ENCODE data around the gene TNFRSF12A. TPM values are rescaled to one million over a fixed set of nuclear protein-coding genes. Genes with fewer than 3 reads are reported as not detected.
A peak's percentile ranks its signal among the peaks of the same experiment; 100 is the strongest.

TNFRSF12A gene
- total and polyA plus RNA-seq, 2 of the 8 experiments (the other 6 are each of a cell fraction or from before 2014, with no cell fraction given): 81.0 to 82.5 TPM

DNA sequence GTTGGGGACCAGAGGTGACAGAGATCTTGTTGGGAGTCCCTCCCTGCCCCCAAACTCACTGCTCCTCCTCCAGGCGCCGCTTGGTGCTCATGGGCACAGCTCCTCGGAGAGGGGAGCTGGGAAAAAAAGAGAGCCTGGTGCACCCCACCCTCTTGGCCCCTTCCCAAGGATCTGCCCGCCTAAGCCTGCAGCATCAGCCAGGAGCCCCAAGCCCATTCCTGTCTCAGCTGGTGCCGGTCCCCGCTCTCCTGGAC is 3.2 kb downstream of the TNFRSF12A start:
- Histone ChIP-seq H2AFZ (ENCODE audit: low read length) (no peak overlapping the region), H2BK20ac (ENCODE audit: low read length) (no peak overlapping the region), H3K4me2 (ENCODE audit: insufficient read depth in 1 of 2, low read depth in 2 of 2, low read length in 2 of 2) (peak overlapping the region; percentile 83 to 88), H3K4me1 (replicated peaks in 1 of 4; ENCODE audit: control insufficient read depth in 3 of 4, insufficient read depth in 4 of 4, low read length in 3 of 4) (peaks cover 0 to 23% (median 21%) of the 10 kb centered on the region in 4 experiments; a peak in 6 of 7 replicates), H4K8ac (ENCODE audit: extremely low read depth, insufficient read depth, low read length) (peak overlapping the region; percentile 94; the same call in 1 of the 2 replicates), H4K91ac (replicated peaks; ENCODE audit: insufficient read length, low read length) (peak overlapping the region; percentile 12), H3K9ac (replicated peaks in 1 of 4; ENCODE audit: extremely low read depth in 1 of 4, low read depth in 3 of 4, low read length in 3 of 4) (peak overlapping the region; percentile 46 to 89 (median 70); a peak in 6 of 7 replicates), H3K18ac (ENCODE audit: extremely low read depth, low read length) (peak overlapping the region; percentile 93; the same call in 1 of the 2 replicates), H3K9me3 (ENCODE audit: insufficient read depth in 2 of 2, low read depth in 1 of 2, low read length in 1 of 2) (no peaks in the 10 kb centered on the region), H3K36me3 (ENCODE audit: control insufficient read depth in 2 of 4, insufficient read depth in 4 of 4, low read length in 3 of 4) (peaks cover 0 to 19% (median 11%) of the 10 kb centered on the region in 4 experiments; a peak in 7 of 8 replicates), H3K56ac (replicated peaks; ENCODE audit: insufficient read length, low read depth, low read length) (no peak overlapping the region), H2AK5ac (ENCODE audit: low read depth, low read length) (0 out of 2 replicates have a peak overlapping the region, but pooled peaks have one; percentile 10), H2BK12ac (ENCODE audit: low read depth, low read length) (peak overlapping the region; percentile 96; the same call in 1 of the 2 replicates), H3K4me3 (ENCODE audit: extremely low read depth in 1 of 4, insufficient read depth in 2 of 4, low read depth in 3 of 4, low read length in 4 of 4) (peak overlapping the region; percentile 39 to 97 (median 94)), H2BK5ac (ENCODE audit: low read depth, low read length) (peak overlapping the region; percentile 97), H3K23me2 (ENCODE audit: low read depth, low read length) (peaks cover 19% of the 10 kb centered on the region; the same call in 1 of the 2 replicates), H3K27me3 (replicated peaks in 1 of 4; ENCODE audit: control insufficient read depth in 3 of 4, extremely low read depth in 1 of 4, insufficient read depth in 3 of 4, low read length in 3 of 4) (no peaks in the 10 kb centered on the region), H3K79me2 (ENCODE audit: control insufficient read depth in 1 of 2, insufficient read depth in 2 of 2, low read length in 2 of 2) (peaks cover 0 to 4% of the 10 kb centered on the region in 2 experiments; a peak in 1 of 4 replicates), H4K20me1 (replicated peaks in 1 of 2; ENCODE audit: control insufficient read depth in 1 of 2, insufficient read depth in 2 of 2, low read length in 2 of 2) (peaks cover 5 to 23% of the 10 kb centered on the region in 2 experiments), H3K4ac (replicated peaks; ENCODE audit: insufficient read length, low read depth, low read length) (no peak overlapping the region), H2BK15ac (ENCODE audit: low read length) (peak overlapping the region; percentile 61; the same call in 1 of the 2 replicates), H3K23ac (ENCODE audit: insufficient read length) (no peak overlapping the region), H2BK120ac (replicated peaks; ENCODE audit: low read depth, low read length) (no peak overlapping the region), H3K27ac (ENCODE audit: low read depth, low read length) (peak overlapping the region; percentile 94), H4K5ac (ENCODE audit: insufficient read length, low read depth, low read length) (peak overlapping the region; percentile 7), H3K79me1 (ENCODE audit: low read depth, low read length) (no peaks in the 10 kb centered on the region), H3K14ac (ENCODE audit: insufficient read length) (no peak overlapping the region)
- 4% methylated on average over 6 of the region's 6 CpGs; no CpG with 5 or more reads in 1 of the 2 experiments for WGBS, 2 experiments (ENCODE audit: extremely low coverage in 1 of 2, insufficient coverage in 1 of 2, insufficient read length in 1 of 2, insufficient replicate concordance in 2 of 2, low coverage in 1 of 2, low lambda C conversion rate in 2 of 2, missing lambda C conversion rate in 1 of 2)
- ChIA-PET POLR2A (ENCODE audit: partially characterized antibody) (interaction anchor here (0.8 to 35.7 kb wide), 12 partner anchors 6 to 105 kb away, joined by 3 to 1808 read pairs (median 53); partner anchors contain the start of genes BICDL2, CLDN6, CLDN9 and HCFC1R1), CTCF (ENCODE audit: partially characterized antibody) (interaction anchor here (1.2 to 23.8 kb wide), 7 partner anchors 8 to 75 kb away, joined by 3 to 639 read pairs (median 6); partner anchors contain the start of genes CLDN9 and ZSCAN10)
- TF ChIP-seq POLR2AphosphoS5 (IDR thresholded peaks at IDR 0.05; ENCODE audit: low read depth, low read length) (peak; percentile 89), POLR2A (IDR thresholded peaks at IDR 0.05; ENCODE audit: control extremely low read depth in 1 of 2, low read depth in 2 of 2, low read length in 2 of 2) (peak in 1 of 2 experiments; percentile 32; a peak in 1 of 3 replicates)
- TF ChIP-seq, protein P1, sequence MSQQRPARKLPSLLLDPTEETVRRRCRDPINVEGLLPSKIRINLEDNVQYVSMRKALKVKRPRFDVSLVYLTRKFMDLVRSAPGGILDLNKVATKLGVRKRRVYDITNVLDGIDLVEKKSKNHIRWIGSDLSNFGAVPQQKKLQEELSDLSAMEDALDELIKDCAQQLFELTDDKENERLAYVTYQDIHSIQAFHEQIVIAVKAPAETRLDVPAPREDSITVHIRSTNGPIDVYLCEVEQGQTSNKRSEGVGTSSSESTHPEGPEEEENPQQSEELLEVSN (IDR thresholded peaks at IDR 0.05): no peak
- DNase-seq (ENCODE audit: low read depth in 1 of 2, low spot score in 2 of 2) (no peak), FAIRE-seq (no peak)
